Lung (tissue), 12 donors: ENCODE results near the gene EHBP1. TPM values are rescaled to one million over a fixed set of nuclear protein-coding genes. Genes with fewer than 3 reads are reported as not detected.
A peak's percentile ranks its signal among the peaks of the same experiment; 100 is the strongest.

ENCODE experiments used
- ATAC-seq: fragments of 200-7000 bp; cut with Tn5 transposase; one replicate; pipeline ENCODE4 v1.9.1; 2020; ENCODE audit warnings: moderate number of reproducible peaks; ENCODE audit not compliant: insufficient read depth, low FRiP score
- DNase-seq, 3 donors: peaks; one replicate each; pipeline ENCODE4 v3.0.0-alpha.2; 2013 to 2017
- H3K27ac ChIP-seq, 2 donors: one replicate each; pipeline ENCODE4 v1.5.1; 2013; ENCODE audit warnings: mild to moderate bottlenecking in 2 of 2, moderate library complexity in 2 of 2, control low read depth in 1 of 2, inconsistent platforms in 1 of 2, low read depth in 1 of 2, low read length in 1 of 2
- H3K27me3 ChIP-seq, 3 donors: one replicate each; pipeline ENCODE4 v1.5.1; 2013; ENCODE audit warnings: low read length in 2 of 3; ENCODE audit not compliant: control insufficient read depth in 3 of 3, insufficient read depth in 3 of 3
- H3K36me3 ChIP-seq, 4 donors: one replicate each; pipeline ENCODE4 v1.5.1; 2013; ENCODE audit warnings: low read length in 4 of 4, mild to moderate bottlenecking in 1 of 4, moderate library complexity in 1 of 4; ENCODE audit not compliant: control insufficient read depth in 4 of 4, insufficient read depth in 4 of 4
- H3K4me1 ChIP-seq, 5 donors: one replicate each; pipeline ENCODE4 v1.5.1; 2013; ENCODE audit warnings: low read length in 5 of 5, mild to moderate bottlenecking in 2 of 5, moderate library complexity in 1 of 5; ENCODE audit not compliant: control insufficient read depth in 5 of 5, insufficient read depth in 5 of 5
- H3K4me3 ChIP-seq: one replicate; pipeline ENCODE4 v1.5.1; 2013; ENCODE audit warnings: mild to moderate bottlenecking, control low read depth, moderate library complexity
- H3K9ac ChIP-seq, 2 donors: one replicate each; pipeline ENCODE4 v1.5.1; 2013; ENCODE audit warnings: low read length in 2 of 2, control low read depth in 1 of 2; ENCODE audit not compliant: insufficient read depth in 1 of 2
- H3K9me3 ChIP-seq, 4 donors: one replicate each; pipeline ENCODE4 v1.5.1; 2013; ENCODE audit warnings: low read length in 3 of 4, mild to moderate bottlenecking in 1 of 4, moderate library complexity in 1 of 4; ENCODE audit not compliant: control insufficient read depth in 4 of 4, insufficient read depth in 3 of 4
- WGBS, 2 donors: extraction: QIAGEN DNeasy Blood & Tissue Kit; methylation state at CpG; one replicate each; pipeline ENCODE4 v1.1.7; 2013; 5-methylcytosine and 5-hydroxymethylcytosine counted together
- polyA plus RNA-seq, 2 donors: library from polyadenylated mRNA; stranded (reverse); fragments of 200-250 nt; gene quantifications; one replicate each; pipeline ENCODE4 v1.2.1, GENCODE V29; 2013
- total RNA-seq, 2 donors: library from RNA; depleted of rRNA in 1 of 2; stranded (reverse); fragments of >200 nt in 1 of 2; gene quantifications; one replicate each; pipeline ENCODE4 v1.2.1, GENCODE V29; 2014 to 2021
- TF ChIP-seq, protein P1 (sequence below): IDR thresholded peaks from 2 replicates; pipeline ENCODE4 v1.5.1; 2012; ENCODE audit warnings: mild to moderate bottlenecking; ENCODE audit errors: control extremely low read depth, extremely low read depth
- donor health status: control.
- donor health status: control.
- donor health status: Bipolar disorder and iron deficiency.
- donor health status: healthy.
- donor health status: DM: yes; HTN: yes; CAD: no.

The EHBP1 gene
- total and polyA plus RNA-seq, 4 donors = 7.9 to 83.2 (median 22.7) TPM

DNA sequence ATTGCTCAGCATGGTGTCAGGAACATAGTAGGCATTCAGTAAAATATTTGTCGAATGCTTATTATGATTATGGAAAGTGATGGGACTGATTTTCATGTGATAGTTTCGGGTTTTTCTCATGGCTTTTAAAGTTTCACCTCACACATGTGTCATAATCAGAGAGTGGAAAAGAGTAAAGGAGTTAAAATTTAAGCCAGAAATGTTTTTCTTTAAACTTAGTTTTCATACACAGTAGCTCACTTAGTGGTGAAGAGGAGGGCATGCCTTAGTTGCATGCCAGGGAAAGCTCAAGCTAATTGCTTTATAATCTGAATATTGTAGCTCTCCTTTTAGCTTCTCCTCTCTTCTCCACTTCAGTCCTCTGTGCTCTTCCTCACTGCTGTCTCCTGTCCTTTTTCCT, 38.0 kb downstream of the EHBP1 start:
- 95 to 97% methylated on average over 2 of the region's 2 CpGs for WGBS, 2 donors
- H3K9me3 ChIP-seq = no peaks in the 10 kb centered on the region

DNA sequence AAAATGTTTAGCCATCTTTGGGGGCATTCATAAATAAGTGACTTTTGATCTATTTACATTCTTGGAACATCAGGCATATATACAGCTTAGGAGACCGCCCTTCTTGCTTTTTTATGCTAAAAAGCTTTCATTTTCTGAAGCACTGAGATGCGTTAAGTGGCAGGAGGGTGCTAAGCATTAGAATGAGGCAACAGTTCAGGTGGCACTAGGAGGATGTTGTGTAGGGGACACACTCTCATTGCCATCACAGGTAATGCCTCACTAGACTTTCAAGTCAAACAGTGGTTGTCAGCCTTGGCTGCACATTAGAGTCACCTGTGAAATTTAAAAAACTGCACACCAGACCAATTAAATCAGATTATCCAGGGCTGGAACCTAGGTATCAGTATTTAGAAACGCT, 39.1 kb downstream of the EHBP1 start:
- ATAC-seq (no peak), DNase-seq (no peak)
- peaks cover 0 to 7% (median 0%) of the 10 kb centered on the region in 5 donors for H3K4me1 ChIP-seq
- no peak overlapping the region for H3K9ac ChIP-seq
- no peak overlapping the region for H3K4me3 ChIP-seq
- 92 to 96% methylated on average over 3 of the region's 3 CpGs for WGBS, 2 donors
- H3K36me3 ChIP-seq = no peaks in the 10 kb centered on the region
- TF ChIP-seq, protein P1, sequence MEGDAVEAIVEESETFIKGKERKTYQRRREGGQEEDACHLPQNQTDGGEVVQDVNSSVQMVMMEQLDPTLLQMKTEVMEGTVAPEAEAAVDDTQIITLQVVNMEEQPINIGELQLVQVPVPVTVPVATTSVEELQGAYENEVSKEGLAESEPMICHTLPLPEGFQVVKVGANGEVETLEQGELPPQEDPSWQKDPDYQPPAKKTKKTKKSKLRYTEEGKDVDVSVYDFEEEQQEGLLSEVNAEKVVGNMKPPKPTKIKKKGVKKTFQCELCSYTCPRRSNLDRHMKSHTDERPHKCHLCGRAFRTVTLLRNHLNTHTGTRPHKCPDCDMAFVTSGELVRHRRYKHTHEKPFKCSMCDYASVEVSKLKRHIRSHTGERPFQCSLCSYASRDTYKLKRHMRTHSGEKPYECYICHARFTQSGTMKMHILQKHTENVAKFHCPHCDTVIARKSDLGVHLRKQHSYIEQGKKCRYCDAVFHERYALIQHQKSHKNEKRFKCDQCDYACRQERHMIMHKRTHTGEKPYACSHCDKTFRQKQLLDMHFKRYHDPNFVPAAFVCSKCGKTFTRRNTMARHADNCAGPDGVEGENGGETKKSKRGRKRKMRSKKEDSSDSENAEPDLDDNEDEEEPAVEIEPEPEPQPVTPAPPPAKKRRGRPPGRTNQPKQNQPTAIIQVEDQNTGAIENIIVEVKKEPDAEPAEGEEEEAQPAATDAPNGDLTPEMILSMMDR = no peak
- H3K27ac ChIP-seq = no peak overlapping the region
- H3K27me3 ChIP-seq = no peaks in the 10 kb centered on the region
- no peaks in the 10 kb centered on the region for H3K9me3 ChIP-seq

More for the DNA sequence above, 38.0 kb downstream of the EHBP1 start:
- no peaks in the 10 kb centered on the region for H3K36me3 ChIP-seq
- no peak overlapping the region for H3K4me3 ChIP-seq
- peaks cover 0 to 7% (median 0%) of the 10 kb centered on the region in 5 donors for H3K4me1 ChIP-seq
- no peak overlapping the region for H3K27ac ChIP-seq
- TF ChIP-seq, protein P1 = no peak
- no peak overlapping the region for H3K9ac ChIP-seq
- no peak for ATAC-seq
- no peaks in the 10 kb centered on the region for H3K27me3 ChIP-seq
- no peak for DNase-seq

- 94% methylated on average over 5 of the region's 5 CpGs for WGBS, 2 donors
- H3K27me3 ChIP-seq = no peaks in the 10 kb centered on the region
- TF ChIP-seq, protein P1 = no peak
- H3K4me3 ChIP-seq = no peak overlapping the region
- H3K4me1 ChIP-seq = peaks cover 0 to 5% (median 0%) of the 10 kb centered on the region in 5 donors
- ATAC-seq = no peak
- H3K9ac ChIP-seq = no peak overlapping the region
- no peaks in the 10 kb centered on the region for H3K9me3 ChIP-seq
- no peak for DNase-seq
- H3K27ac ChIP-seq = no peak overlapping the region
- H3K36me3 ChIP-seq = no peaks in the 10 kb centered on the region
Observed at GRCh38 chr2:62745891-62746481, 40.5 kb downstream of the EHBP1 start.

DNA sequence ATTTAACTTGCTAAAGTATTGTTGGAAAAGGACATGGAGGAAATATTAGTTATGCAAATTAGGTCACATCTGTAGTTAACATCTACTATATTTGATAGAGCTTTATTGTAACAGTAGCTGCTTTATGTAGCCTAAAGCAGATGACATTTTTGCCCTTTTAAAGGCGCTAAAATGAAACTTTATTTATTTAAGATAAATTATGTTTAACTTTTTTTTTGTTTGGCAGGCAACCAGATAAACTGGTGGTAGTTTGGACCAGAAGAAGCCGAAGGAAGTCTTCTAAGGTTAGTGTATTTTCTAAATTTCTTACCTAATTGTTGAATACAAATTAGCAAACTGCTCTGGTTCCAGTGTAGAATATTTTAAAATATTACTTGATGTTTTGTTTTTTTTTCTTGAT, 41.7 kb downstream of the EHBP1 start:
- no peaks in the 10 kb centered on the region for H3K36me3 ChIP-seq
- H3K4me1 ChIP-seq = peaks cover 0 to 2% (median 0%) of the 10 kb centered on the region in 5 donors
- no peak overlapping the region for H3K4me3 ChIP-seq
- DNase-seq (peak in 1 of 3 donors; percentile 9), ATAC-seq (no peak)
- no peaks in the 10 kb centered on the region for H3K27me3 ChIP-seq
- TF ChIP-seq, protein P1 = no peak
- H3K9ac ChIP-seq = no peak overlapping the region
- 66 to 74% methylated on average over 2 of the region's 2 CpGs for WGBS, 2 donors
- H3K9me3 ChIP-seq = no peaks in the 10 kb centered on the region
- H3K27ac ChIP-seq = no peak overlapping the region
